ENCODE measurements around the gene TSPEAR. TPM values are rescaled to one million over a fixed set of nuclear protein-coding genes. Genes with fewer than 3 reads are reported as not detected.

Gene TSPEAR
- total RNA-seq, 1 donor from 2014 or later, result not detected

DNA sequence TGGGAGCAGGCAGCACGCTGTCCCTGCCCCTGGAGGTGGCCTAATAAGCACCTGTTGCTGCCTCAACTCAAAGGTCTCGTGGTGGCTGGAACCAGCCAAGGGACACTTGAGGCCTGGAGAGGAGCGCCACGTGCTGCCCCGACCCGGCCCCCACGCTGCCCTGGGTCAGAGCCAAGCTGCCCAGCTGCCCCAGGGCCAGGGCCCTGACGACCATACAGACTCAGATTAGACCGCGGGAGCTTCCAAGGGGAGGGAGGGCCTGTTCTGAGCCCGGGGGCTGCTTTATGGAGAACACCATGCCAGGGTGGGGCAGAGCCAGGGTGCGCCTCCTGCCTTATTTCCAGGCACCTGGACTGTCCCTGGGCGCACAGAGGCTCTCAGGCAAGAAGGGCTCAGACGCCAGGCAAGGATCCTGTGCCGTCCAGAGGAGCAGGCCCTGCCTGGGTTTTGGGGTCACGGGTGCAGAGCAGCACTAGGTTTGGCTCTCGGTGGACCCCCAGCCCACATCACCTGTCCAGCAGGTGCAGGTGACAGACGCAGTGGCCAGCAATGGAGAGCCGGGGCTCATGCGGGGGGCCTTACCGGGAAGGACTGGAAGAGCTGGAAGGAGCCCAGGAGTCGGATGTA is 190.0 kb downstream of the TSPEAR start:
- DNase-seq (ENCODE audit: low spot score), result peak; percentile 88

DNA sequence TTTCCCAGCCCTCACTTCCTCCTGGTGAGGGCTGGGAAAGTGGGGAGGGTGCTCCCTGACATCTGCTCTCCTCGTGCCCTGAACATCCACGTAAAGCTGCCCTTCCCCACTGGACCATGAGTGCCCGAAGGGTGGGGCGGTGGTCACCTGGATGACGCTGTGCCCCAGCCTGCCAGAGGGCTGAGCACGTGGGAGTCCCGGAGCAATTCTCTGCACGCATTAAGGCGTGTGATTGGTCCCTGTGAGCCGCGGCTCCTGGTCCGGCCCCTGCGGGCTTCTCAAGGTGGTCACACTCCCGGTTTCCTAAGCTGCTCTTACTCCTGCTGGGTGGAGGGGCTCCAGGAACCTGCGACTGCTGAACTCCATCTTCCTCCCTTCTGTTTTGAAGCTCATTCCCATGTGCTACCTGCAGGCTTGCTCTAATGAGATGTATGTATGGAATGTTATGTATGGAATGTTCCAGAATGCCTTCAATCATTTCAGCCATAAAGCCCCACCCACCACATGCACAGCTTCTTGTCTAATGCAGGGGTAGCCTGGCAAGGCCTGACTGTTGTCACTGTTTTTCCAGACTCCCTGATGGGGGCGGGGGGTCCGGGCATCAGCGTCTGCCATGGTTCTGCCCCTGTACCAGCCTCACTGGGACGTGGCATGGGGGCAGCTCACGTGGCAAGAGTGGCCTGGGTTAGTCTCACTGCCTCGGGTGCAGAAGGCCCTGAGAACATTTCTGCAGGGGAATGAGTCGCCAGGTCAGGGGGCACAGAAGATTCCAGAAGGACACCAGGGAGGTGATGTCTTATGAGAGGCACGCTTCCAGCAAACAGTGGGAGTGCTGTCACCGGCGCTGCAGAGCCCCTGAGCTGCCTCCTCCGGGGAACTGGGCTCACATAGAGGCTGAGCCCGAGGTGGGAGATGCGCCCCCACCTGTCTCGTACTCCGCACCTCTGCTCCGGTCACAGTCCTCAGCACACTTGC is 190.8 kb downstream of the TSPEAR start:
- DNase-seq (ENCODE audit: low spot score), result peak; percentile 84

DNA sequence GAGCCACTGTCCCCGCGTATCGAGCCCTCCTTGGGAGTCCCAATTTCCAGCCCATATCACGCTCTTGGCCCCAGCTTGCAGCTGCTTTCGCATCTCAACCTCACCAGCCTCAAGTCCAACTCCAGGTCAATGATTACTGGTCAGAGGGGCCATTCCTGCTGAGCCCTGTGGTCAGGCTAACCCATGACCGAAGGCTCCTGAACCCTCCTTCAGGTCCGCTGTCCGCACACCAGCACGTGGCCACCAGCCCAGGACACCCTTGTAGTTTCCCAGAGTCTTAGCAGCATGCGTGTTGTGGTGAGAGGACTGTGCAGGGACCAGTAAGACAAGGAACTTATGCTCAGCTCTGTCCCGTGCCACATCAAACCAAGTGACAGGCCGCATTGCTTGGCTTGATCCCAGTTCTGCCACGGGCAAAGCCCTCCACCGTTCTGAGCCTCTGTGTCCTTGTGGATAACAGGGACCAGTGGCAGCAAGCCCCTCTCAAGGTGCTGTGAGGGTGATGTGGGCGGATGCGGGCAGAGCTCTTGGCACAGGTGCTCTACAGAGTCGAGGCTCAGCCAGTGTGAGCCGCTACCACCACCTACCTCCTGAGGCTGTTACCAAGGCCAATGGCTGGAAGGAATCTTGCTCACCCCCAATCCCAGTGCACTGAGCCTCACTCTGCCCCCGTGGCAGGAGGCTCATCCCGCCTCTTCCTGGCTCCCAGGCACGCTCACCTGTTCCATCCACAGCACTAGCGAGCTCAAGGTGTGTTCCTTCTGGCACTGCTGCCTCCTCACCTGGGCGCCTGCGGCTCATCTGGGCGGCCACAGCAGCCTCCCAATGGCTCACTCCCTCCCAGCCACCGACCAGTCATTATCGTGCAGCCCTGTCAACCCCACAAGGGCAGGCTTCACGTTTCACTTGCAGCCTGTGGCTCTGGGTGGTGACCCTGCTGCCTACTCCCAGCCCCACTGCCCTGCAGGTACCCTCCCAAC is 191.7 kb downstream of the TSPEAR start:
- no peak for DNase-seq (ENCODE audit: low spot score)

- no peak for DNase-seq (ENCODE audit: low spot score)
Observed at GRCh38 chr21:44518686-44519085, 192.7 kb downstream of the TSPEAR start.

DNA sequence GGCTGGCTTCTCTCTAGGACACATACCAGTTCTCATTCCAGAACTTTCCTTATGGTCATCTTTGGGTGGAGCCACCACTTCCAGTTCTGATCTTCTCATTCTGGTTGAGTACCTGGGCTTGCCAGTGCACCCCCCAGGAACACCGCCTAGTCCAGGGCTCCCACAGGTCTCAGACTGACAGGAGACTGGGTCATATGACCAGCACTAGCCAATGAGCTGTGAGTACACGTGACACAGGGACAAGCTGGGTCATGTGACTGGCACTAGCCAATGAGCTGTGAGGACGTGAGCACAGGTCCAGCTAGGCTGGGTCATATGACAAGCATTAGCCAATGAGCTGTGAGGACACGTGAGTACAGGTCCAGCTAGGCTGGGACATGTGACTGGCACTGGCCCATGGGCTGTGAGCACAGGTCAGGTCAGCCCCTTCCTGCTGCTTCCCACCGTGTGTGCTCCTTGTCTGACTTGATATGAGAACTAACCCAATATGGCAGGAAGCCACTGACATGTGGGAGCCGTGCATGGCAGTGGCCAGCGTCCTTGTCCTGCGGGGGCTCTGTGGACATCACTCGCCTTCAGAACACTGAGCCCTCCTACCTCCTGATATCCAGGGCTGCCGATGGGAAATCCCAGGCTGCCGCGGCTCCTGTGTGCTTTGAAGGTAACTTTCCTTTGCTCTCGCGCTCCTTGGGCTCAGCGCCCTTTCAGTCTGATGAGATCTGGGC is 194.0 kb downstream of the TSPEAR start:
- DNase-seq (ENCODE audit: low spot score), result no peak

DNA sequence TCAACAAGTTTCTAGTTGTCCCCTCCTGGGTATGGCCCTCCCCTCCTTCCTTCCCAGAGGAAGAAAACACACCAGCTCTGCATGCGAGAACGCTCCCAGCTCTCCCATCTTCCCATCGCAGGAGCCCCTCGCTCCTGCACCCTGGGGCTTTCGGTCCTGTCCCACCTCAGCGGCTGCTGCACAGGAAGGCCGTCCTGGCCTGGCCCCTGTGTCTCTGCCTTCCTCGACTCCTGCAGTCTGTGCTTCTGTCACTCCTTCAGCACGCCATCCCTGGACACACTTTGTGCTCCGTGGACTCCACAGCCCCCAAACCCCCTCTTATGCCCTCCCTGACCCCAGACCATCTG is 194.6 kb downstream of the TSPEAR start:
- DNase-seq (ENCODE audit: low spot score), result no peak

- DNase-seq (ENCODE audit: low spot score), result no peak
Observed at GRCh38 chr21:44516342-44516741, 195.0 kb downstream of the TSPEAR start.

GRCh38 chr21:44515359-44516165 is 195.8 kb downstream of the TSPEAR start:
- DNase-seq (ENCODE audit: low spot score), result no peak

DNA sequence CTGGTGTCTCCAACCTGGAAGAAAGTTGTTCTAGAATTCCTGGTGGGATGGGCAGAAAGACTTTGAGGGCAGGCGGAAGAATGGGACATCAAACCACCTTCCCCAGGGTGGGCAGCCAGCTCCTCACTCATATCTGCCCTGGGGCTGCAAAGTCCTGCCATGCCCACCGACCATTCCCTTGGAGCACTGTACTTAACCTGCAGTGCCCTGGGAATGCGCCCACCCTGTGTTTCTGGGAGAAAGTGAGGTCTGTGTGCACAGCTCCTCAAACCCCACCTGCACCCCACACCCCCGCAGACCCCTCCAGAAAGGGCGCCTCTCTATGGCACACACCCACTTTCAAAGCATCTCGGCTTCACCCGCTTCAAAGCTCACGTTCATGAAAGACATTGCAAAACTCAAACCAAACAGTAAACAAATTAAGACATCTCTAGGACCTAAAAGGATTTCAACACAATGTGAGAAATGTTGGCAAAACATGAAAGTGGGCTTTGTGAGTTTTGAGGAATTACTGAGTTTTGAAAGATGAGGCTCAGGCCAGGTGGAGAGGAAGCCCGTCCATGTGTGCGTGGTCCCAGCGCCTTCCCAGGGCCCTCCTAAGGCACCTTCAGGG is 196.5 kb downstream of the TSPEAR start:
- no peak for DNase-seq (ENCODE audit: low spot score)

DNA sequence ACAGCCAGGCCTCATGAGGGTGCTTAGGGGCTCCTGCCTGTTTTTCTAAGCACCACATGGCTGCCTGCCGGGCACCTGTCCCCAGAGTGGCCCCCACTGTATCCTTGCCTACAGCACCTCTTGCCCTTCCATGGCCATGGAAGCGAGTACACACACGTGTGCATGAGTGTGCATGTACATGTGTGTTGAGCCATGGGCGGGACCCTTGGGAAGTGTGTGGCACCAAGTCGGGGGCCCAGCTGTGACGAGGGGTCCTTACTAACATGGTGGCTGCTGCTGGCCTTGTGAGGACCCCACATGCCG is 197.2 kb downstream of the TSPEAR start:
- no peak for DNase-seq (ENCODE audit: low spot score)

GRCh38 chr21:44513389-44514217 is 197.8 kb downstream of the TSPEAR start:
- no peak for DNase-seq (ENCODE audit: low spot score)

- DNase-seq (ENCODE audit: low spot score), result no peak
Observed at GRCh38 chr21:44512496-44513388, 198.6 kb downstream of the TSPEAR start.

GRCh38 chr21:44511938-44512275 is 199.5 kb downstream of the TSPEAR start:
- DNase-seq (ENCODE audit: low spot score), result no peak

- DNase-seq (ENCODE audit: low spot score), result no peak
Observed at GRCh38 chr21:44511219-44511937, 200.0 kb downstream of the TSPEAR start.

DNA sequence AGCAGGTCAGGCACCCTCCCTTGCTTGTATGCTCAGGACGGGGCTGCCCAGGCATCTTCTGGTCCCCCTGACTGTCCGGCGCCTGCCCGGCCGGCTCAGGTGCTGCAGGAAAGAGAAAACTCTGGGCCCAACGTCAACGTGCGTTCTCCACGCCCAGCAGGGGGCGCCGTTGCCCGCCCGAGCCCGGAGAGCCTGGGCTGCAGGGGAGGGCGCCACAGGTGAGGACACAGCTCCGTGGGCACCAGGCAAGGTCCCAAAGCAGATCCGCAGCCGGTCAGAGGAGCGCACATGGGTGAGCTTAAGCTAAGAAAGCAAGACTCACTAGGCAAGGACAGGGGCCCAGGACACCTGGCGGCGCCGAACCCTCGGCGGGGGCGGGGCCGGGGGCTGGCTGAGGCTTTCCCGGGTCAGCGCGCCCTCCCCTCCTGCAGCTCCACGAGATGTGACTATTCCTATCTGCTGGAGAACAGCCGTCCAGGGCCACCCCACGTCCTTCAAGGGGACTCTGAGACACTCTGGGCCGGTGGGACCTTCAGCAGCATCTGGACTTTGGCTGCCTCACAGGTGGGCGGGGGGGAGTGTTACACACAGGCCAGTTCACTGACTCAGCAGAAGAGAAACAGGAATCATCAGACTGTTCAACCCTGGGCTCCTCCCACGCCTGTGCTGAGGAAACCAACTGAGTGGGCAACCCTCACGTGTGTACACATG is 200.7 kb downstream of the TSPEAR start:
- DNase-seq (ENCODE audit: low spot score), result no peak

DNA sequence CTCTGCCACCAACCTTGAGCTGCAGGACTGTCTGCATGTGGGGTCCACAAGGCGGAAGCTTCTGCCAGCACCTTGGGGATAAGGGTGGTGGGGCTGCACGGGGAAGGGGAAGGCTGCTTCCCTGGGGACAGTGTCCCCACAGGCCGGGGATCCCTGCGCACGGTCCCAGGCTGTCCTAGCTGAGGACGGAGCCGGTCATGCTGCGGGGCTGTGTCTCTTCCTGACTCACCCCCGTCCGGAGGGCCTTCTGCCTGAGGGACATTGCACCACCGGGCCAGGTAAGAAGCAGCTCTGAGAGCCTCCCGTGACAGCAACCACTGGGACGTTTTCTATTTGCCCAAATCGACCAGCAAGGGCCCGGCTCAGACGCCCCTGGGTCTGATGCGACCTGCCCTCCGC is 201.3 kb downstream of the TSPEAR start:
- DNase-seq (ENCODE audit: low spot score), result no peak

DNA sequence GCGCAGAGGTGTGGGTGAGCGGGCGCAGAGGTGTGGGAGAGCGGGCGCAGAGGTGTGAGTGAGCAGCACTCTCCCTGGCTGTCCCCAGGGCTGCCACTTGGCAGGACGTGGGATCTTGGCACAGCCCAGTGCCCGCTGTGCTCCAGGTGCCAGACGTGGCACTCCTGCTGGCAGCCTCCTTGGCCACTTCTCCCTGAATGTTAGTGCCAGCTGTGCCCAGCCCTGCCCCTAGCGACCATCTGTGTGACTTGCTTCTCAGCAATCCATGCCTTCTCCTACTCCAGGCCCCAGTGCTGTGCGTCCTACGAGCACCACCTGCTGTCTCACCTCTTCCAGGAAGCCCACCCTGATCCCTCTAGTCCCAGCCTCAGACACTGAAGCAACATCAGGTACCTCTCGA is 201.8 kb downstream of the TSPEAR start:
- DNase-seq (ENCODE audit: low spot score), result no peak

Measured in mesenteric fat pad (tissue), 1 donor.